ENCODE data around the gene DIRAS3. TPM values are rescaled to one million over a fixed set of nuclear protein-coding genes. Genes with fewer than 3 reads are reported as not detected.

DIRAS3 gene
- total RNA-seq, 1 donor from 2014 or later = 7.4 TPM

- H3K27me3 Mint-ChIP-seq = no peaks in the 10 kb centered on the region
- no peaks in the 10 kb centered on the region for H3K9me3 Mint-ChIP-seq (ENCODE audit: low read depth)
- TF ChIP-seq CTCF (IDR thresholded peaks at IDR 0.05; ENCODE audit: unreplicated experiment) = no peak
- H3K27ac Mint-ChIP-seq = no peak overlapping the region
- H3K4me3 Mint-ChIP-seq (ENCODE audit: low read depth) = no peak overlapping the region
- no peaks in the 10 kb centered on the region for H3K36me3 Mint-ChIP-seq (ENCODE audit: insufficient read depth)
- H3K4me1 Mint-ChIP-seq (ENCODE audit: low read depth) = peaks cover 1% of the 10 kb centered on the region
- no peak for DNase-seq (ENCODE audit: low spot score, unreplicated experiment)
Observed at GRCh38 chr1:68024635-68025338, 25.6 kb downstream of the DIRAS3 start.

GRCh38 chr1:68016381-68016780, 34.0 kb downstream of the DIRAS3 start:
- no peak overlapping the region for H3K4me3 Mint-ChIP-seq (ENCODE audit: low read depth)
- DNase-seq (ENCODE audit: low spot score, unreplicated experiment) = no peak
- H3K4me1 Mint-ChIP-seq (ENCODE audit: low read depth) = peaks cover 1% of the 10 kb centered on the region
- H3K9me3 Mint-ChIP-seq (ENCODE audit: low read depth) = no peaks in the 10 kb centered on the region
- H3K27ac Mint-ChIP-seq = no peak overlapping the region
- TF ChIP-seq CTCF (IDR thresholded peaks at IDR 0.05; ENCODE audit: unreplicated experiment) = no peak
- no peaks in the 10 kb centered on the region for H3K27me3 Mint-ChIP-seq
- no peaks in the 10 kb centered on the region for H3K36me3 Mint-ChIP-seq (ENCODE audit: insufficient read depth)

- no peaks in the 10 kb centered on the region for H3K27me3 Mint-ChIP-seq
- no peaks in the 10 kb centered on the region for H3K36me3 Mint-ChIP-seq (ENCODE audit: insufficient read depth)
- no peak overlapping the region for H3K27ac Mint-ChIP-seq
- TF ChIP-seq CTCF (IDR thresholded peaks at IDR 0.05; ENCODE audit: unreplicated experiment) = no peak
- H3K4me3 Mint-ChIP-seq (ENCODE audit: low read depth) = no peak overlapping the region
- H3K4me1 Mint-ChIP-seq (ENCODE audit: low read depth) = peaks cover 1% of the 10 kb centered on the region
- DNase-seq (ENCODE audit: low spot score, unreplicated experiment) = no peak
- H3K9me3 Mint-ChIP-seq (ENCODE audit: low read depth) = no peaks in the 10 kb centered on the region
Observed at GRCh38 chr1:68015971-68016370, 34.5 kb downstream of the DIRAS3 start.

- Mint-ChIP-seq H3K36me3 (ENCODE audit: insufficient read depth) (no peaks in the 10 kb centered on the region), H3K4me3 (ENCODE audit: low read depth) (no peak overlapping the region), H3K9me3 (ENCODE audit: low read depth) (no peaks in the 10 kb centered on the region), H3K4me1 (ENCODE audit: low read depth) (peaks cover 1% of the 10 kb centered on the region), H3K27ac (no peak overlapping the region), H3K27me3 (no peaks in the 10 kb centered on the region)
- no peak for TF ChIP-seq CTCF (IDR thresholded peaks at IDR 0.05; ENCODE audit: unreplicated experiment)
- DNase-seq (ENCODE audit: low spot score, unreplicated experiment) = no peak
Observed at GRCh38 chr1:68015369-68015768, 35.1 kb downstream of the DIRAS3 start.

GRCh38 chr1:68013351-68013750, 37.1 kb downstream of the DIRAS3 start:
- TF ChIP-seq CTCF (IDR thresholded peaks at IDR 0.05; ENCODE audit: unreplicated experiment) = no peak
- H3K9me3 Mint-ChIP-seq (ENCODE audit: low read depth) = no peaks in the 10 kb centered on the region
- H3K27ac Mint-ChIP-seq = no peak overlapping the region
- no peak for DNase-seq (ENCODE audit: low spot score, unreplicated experiment)
- H3K4me1 Mint-ChIP-seq (ENCODE audit: low read depth) = no peaks in the 10 kb centered on the region
- no peaks in the 10 kb centered on the region for H3K36me3 Mint-ChIP-seq (ENCODE audit: insufficient read depth)
- H3K4me3 Mint-ChIP-seq (ENCODE audit: low read depth) = no peak overlapping the region
- no peaks in the 10 kb centered on the region for H3K27me3 Mint-ChIP-seq
